Measurements from ENCODE around the gene IL17REL. TPM values are rescaled to one million over a fixed set of nuclear protein-coding genes. Genes with fewer than 3 reads are reported as not detected.

Gene IL17REL
- total RNA-seq, 1 experiment from 2014 or later: 0.24 TPM

DNA sequence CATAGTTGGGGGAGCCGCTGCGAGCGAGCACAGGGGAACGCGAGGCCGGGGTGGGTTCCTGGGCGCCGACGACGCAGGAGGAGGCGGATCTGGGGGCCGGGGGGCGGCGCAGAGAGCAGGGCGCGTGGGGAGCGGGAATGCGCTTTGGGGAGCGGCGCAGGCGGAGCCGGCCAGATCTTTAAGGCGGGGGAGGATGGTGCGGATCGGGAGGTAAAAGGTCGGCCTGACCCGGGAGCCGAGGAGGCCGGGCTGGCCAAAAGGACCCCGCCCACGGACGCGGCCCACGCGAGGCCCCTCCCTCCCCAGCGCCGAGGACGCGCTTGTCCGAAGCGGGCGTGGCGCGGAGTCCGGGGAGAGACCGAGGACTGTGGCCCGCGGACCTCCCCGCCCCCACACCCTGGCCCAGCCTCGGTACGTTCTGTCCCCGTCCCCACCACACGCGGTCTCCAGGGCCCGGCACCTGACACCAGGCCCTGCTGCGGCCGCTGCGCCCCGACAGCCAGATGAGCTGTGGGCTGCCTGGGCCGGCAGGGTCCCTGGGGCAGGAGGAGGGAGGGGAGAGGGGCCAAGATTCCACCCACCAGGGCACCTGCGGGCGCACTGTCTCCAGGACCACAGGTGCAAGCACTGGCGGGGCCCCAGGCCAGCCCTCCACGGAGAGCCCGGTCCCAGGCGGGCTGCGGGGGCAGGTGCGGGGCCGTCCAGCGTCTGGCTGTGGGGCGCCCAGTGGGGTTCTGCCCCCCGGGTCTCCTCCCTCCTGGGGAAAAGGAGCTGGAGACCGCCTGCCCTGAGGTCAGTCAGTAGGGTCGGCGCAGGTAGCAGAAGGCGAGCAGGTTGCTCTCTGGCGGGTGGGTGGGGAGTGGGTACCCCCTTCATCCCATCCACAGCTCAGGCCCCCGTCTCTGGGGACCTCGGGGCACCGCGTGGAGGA lies 41.1 kb downstream of the IL17REL start:
- ATAC-seq: peak; percentile 56
- H3K36me3 Mint-ChIP-seq: no peaks in the 10 kb centered on the region
- no peaks in the 10 kb centered on the region for H3K9me3 Mint-ChIP-seq
- H3K4me3 Mint-ChIP-seq: peak overlapping the region; percentile 61
- H3K4me1 Mint-ChIP-seq: peaks cover 6% of the 10 kb centered on the region
- ChIA-PET CTCF (interaction anchor here (0.9 to 2.9 kb wide), 5 partner anchors 9 to 59 kb away, joined by 3 to 14 read pairs (median 5); no protein-coding TSS in a partner anchor), POLR2A (interaction anchor here (0.7 to 0.9 kb wide), 2 partner anchors 12 to 835 kb away, joined by 3 read pairs; no protein-coding TSS in a partner anchor)
- no peak for TF ChIP-seq CBFB (CRISPR knock-in tag; IDR thresholded peaks at IDR 0.05; ENCODE audit: low read depth)
- no peak for TF ChIP-seq FOXP1 (CRISPR knock-in tag; IDR thresholded peaks at IDR 0.05; ENCODE audit: borderline replicate concordance)
- 0 out of 2 replicates have a peak, but pooled peaks have one; percentile 3 for TF ChIP-seq MYBL2 (CRISPR knock-in tag; IDR thresholded peaks at IDR 0.05)
- no peak for TF ChIP-seq NFYB (CRISPR knock-in tag; conservative IDR thresholded peaks at IDR 0.05; ENCODE audit: low read depth)
- peak; percentile 44 for DNase-seq (ENCODE audit: low spot score)
- peaks cover 8% of the 10 kb centered on the region for H3K27me3 Mint-ChIP-seq (ENCODE audit: low read depth)
- H3K27ac Mint-ChIP-seq: no peak overlapping the region

DNA sequence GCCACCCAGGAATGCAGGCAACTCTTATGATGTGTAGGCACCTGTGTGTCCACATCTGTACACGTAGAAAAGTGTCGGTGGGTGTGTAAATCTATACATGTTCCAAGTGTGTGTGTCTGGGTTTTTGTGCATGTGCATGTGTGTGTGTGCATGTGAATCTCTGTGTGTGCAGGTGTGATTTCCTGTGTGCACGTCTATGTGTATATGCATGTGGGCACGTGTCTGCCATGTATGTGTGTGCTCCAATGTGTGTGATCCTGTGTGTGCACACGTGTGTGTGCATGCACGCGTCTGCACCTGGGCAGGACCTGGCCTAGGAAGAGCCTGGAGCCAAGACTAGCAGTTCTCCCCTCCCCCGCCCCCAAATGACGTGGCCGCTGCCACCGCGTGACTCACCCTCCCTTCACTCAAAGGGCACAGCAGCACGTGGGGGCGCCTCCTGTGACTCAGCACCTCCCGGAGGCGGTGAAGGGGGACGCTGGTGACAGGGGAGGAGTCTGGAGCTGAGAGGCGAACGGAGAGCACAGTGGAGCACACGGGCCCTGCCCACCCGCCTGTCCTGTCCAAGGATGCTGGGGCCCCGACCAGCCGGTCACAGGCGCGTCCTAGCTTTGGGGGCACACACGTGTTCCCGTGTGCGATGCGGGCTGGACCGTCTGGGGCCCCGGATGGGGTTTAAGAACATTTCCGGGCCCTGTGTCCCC lies 41.9 kb downstream of the IL17REL start:
- ChIA-PET POLR2A (interaction anchor here (0.7 kb wide), 1 partner anchor 834 kb away, joined by 3 read pairs; no protein-coding TSS in a partner anchor), CTCF (interaction anchor here (1.3 to 2.9 kb wide), 3 partner anchors 12 to 60 kb away, joined by 5 to 14 read pairs (median 9); no protein-coding TSS in a partner anchor)
- H3K4me1 Mint-ChIP-seq: peaks cover 6% of the 10 kb centered on the region
- H3K4me3 Mint-ChIP-seq: peak overlapping the region; percentile 61
- DNase-seq (ENCODE audit: low spot score): peak; percentile 64
- H3K36me3 Mint-ChIP-seq: no peaks in the 10 kb centered on the region
- H3K27ac Mint-ChIP-seq: peak overlapping the region; percentile 57; the same call in 1 of the 2 replicates
- peaks cover 8% of the 10 kb centered on the region for H3K27me3 Mint-ChIP-seq (ENCODE audit: low read depth)
- H3K9me3 Mint-ChIP-seq: no peaks in the 10 kb centered on the region
- ATAC-seq: peak; percentile 73
- TF ChIP-seq JUN (CRISPR knock-in tag; IDR thresholded peaks at IDR 0.05): peak; percentile 29; the same call in 1 of the 2 replicates
- TF ChIP-seq ESRRA (CRISPR knock-in tag; IDR thresholded peaks at IDR 0.05; ENCODE audit: borderline replicate concordance): no peak
- TF ChIP-seq, protein P1, sequence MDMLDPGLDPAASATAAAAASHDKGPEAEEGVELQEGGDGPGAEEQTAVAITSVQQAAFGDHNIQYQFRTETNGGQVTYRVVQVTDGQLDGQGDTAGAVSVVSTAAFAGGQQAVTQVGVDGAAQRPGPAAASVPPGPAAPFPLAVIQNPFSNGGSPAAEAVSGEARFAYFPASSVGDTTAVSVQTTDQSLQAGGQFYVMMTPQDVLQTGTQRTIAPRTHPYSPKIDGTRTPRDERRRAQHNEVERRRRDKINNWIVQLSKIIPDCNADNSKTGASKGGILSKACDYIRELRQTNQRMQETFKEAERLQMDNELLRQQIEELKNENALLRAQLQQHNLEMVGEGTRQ (CRISPR knock-in tag; IDR thresholded peaks at IDR 0.05): peak; percentile 81
- no peak for TF ChIP-seq SMAD4 (CRISPR knock-in tag; IDR thresholded peaks at IDR 0.05)
- TF ChIP-seq NFYB (CRISPR knock-in tag; conservative IDR thresholded peaks at IDR 0.05; ENCODE audit: low read depth): no peak
- TF ChIP-seq ATF1 (CRISPR knock-in tag; IDR thresholded peaks at IDR 0.05): no peak
- no peak for TF ChIP-seq RELA (CRISPR knock-in tag; IDR thresholded peaks at IDR 0.05; ENCODE audit: borderline replicate concordance)
- TF ChIP-seq, protein P2, sequence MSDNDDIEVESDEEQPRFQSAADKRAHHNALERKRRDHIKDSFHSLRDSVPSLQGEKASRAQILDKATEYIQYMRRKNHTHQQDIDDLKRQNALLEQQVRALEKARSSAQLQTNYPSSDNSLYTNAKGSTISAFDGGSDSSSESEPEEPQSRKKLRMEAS (CRISPR knock-in tag; IDR thresholded peaks at IDR 0.05): peak; percentile 88; the same call in 1 of the 2 replicates
- TF ChIP-seq ZNF416 (CRISPR knock-in tag; IDR thresholded peaks at IDR 0.05): no peak
- no peak for TF ChIP-seq SOX15 (CRISPR knock-in tag; IDR thresholded peaks at IDR 0.05)
- TF ChIP-seq FOXP1 (CRISPR knock-in tag; IDR thresholded peaks at IDR 0.05; ENCODE audit: borderline replicate concordance): no peak; the same call in 1 of the 2 replicates
- TF ChIP-seq ZNF396 (CRISPR knock-in tag; IDR thresholded peaks at IDR 0.05; ENCODE audit: borderline replicate concordance): no peak
- TF ChIP-seq ZNF317 (CRISPR knock-in tag; IDR thresholded peaks at IDR 0.05; ENCODE audit: borderline replicate concordance, low read depth): no peak
- TF ChIP-seq, protein P3, sequence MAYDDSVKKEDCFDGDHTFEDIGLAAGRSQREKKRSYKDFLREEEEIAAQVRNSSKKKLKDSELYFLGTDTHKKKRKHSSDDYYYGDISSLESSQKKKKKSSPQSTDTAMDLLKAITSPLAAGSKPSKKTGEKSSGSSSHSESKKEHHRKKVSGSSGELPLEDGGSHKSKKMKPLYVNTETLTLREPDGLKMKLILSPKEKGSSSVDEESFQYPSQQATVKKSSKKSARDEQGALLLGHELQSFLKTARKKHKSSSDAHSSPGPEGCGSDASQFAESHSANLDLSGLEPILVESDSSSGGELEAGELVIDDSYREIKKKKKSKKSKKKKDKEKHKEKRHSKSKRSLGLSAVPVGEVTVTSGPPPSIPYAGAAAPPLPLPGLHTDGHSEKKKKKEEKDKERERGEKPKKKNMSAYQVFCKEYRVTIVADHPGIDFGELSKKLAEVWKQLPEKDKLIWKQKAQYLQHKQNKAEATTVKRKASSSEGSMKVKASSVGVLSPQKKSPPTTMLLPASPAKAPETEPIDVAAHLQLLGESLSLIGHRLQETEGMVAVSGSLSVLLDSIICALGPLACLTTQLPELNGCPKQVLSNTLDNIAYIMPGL (CRISPR knock-in tag; IDR thresholded peaks at IDR 0.05): no peak
- no peak for TF ChIP-seq TCF7 (CRISPR knock-in tag; IDR thresholded peaks at IDR 0.05; ENCODE audit: low read depth)
- TF ChIP-seq, protein P4, sequence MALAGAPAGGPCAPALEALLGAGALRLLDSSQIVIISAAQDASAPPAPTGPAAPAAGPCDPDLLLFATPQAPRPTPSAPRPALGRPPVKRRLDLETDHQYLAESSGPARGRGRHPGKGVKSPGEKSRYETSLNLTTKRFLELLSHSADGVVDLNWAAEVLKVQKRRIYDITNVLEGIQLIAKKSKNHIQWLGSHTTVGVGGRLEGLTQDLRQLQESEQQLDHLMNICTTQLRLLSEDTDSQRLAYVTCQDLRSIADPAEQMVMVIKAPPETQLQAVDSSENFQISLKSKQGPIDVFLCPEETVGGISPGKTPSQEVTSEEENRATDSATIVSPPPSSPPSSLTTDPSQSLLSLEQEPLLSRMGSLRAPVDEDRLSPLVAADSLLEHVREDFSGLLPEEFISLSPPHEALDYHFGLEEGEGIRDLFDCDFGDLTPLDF (CRISPR knock-in tag; IDR thresholded peaks at IDR 0.05): no peak
- TF ChIP-seq GRHL2 (CRISPR knock-in tag; IDR thresholded peaks at IDR 0.05; ENCODE audit: insufficient replicate concordance, severe bottlenecking): no peak
- TF ChIP-seq, protein P5, sequence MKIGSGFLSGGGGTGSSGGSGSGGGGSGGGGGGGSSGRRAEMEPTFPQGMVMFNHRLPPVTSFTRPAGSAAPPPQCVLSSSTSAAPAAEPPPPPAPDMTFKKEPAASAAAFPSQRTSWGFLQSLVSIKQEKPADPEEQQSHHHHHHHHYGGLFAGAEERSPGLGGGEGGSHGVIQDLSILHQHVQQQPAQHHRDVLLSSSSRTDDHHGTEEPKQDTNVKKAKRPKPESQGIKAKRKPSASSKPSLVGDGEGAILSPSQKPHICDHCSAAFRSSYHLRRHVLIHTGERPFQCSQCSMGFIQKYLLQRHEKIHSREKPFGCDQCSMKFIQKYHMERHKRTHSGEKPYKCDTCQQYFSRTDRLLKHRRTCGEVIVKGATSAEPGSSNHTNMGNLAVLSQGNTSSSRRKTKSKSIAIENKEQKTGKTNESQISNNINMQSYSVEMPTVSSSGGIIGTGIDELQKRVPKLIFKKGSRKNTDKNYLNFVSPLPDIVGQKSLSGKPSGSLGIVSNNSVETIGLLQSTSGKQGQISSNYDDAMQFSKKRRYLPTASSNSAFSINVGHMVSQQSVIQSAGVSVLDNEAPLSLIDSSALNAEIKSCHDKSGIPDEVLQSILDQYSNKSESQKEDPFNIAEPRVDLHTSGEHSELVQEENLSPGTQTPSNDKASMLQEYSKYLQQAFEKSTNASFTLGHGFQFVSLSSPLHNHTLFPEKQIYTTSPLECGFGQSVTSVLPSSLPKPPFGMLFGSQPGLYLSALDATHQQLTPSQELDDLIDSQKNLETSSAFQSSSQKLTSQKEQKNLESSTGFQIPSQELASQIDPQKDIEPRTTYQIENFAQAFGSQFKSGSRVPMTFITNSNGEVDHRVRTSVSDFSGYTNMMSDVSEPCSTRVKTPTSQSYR (CRISPR knock-in tag; IDR thresholded peaks at IDR 0.05): peak; percentile 75; the same call in 1 of the 2 replicates
- TF ChIP-seq ZNF219 (CRISPR knock-in tag; IDR thresholded peaks at IDR 0.05; ENCODE audit: borderline replicate concordance): no peak
- no peak for TF ChIP-seq NR2C2 (CRISPR knock-in tag; IDR thresholded peaks at IDR 0.05)
- TF ChIP-seq, protein P6, sequence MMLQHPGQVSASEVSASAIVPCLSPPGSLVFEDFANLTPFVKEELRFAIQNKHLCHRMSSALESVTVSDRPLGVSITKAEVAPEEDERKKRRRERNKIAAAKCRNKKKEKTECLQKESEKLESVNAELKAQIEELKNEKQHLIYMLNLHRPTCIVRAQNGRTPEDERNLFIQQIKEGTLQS (CRISPR knock-in tag; conservative IDR thresholded peaks at IDR 0.05): peak; percentile 31
- TF ChIP-seq ELF4 (CRISPR knock-in tag; IDR thresholded peaks at IDR 0.05; ENCODE audit: low read depth): no peak
- TF ChIP-seq JAZF1 (CRISPR knock-in tag; IDR thresholded peaks at IDR 0.05): no peak
- no peak for TF ChIP-seq CBFB (CRISPR knock-in tag; IDR thresholded peaks at IDR 0.05; ENCODE audit: low read depth)

Measured in WTC11 (cell line).